ENCODE data around the gene SERPINE1. TPM values are rescaled to one million over a fixed set of nuclear protein-coding genes. Genes with fewer than 3 reads are reported as not detected.

Gene SERPINE1
- total and polyA plus RNA-seq, 2 of the 13 experiments (the other 11 are each of a cell fraction or from before 2014, with no cell fraction given): 21.2 to 1,576 TPM

GRCh38 chr7:101154693-101155102 lies 27.8 kb downstream of the SERPINE1 start (continued):
- TF ChIP-seq, protein P1, sequence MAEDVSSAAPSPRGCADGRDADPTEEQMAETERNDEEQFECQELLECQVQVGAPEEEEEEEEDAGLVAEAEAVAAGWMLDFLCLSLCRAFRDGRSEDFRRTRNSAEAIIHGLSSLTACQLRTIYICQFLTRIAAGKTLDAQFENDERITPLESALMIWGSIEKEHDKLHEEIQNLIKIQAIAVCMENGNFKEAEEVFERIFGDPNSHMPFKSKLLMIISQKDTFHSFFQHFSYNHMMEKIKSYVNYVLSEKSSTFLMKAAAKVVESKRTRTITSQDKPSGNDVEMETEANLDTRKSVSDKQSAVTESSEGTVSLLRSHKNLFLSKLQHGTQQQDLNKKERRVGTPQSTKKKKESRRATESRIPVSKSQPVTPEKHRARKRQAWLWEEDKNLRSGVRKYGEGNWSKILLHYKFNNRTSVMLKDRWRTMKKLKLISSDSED (CRISPR knock-in tag; IDR thresholded peaks at IDR 0.05): no peak
- TF ChIP-seq ZNF841 (CRISPR knock-in tag; IDR thresholded peaks at IDR 0.05; ENCODE audit: borderline replicate concordance) (no peak), KAT8 (CRISPR knock-in tag; IDR thresholded peaks at IDR 0.05) (no peak), FUBP1 (CRISPR knock-in tag; IDR thresholded peaks at IDR 0.05; ENCODE audit: borderline replicate concordance) (no peak), ATF2 (CRISPR knock-in tag; IDR thresholded peaks at IDR 0.05) (no peak), GABPB1 (CRISPR knock-in tag; IDR thresholded peaks at IDR 0.05) (peak; percentile 42; the same call in 1 of the 2 replicates), RBM22 (optimal IDR thresholded peaks at IDR 0.05; ENCODE audit: low read length) (no peak), SYNCRIP (IDR thresholded peaks at IDR 0.05; ENCODE audit: insufficient read depth, low read depth, low read length) (no peak), STAG1 (CRISPR knock-in tag; IDR thresholded peaks at IDR 0.05) (no peak), GABPA (IDR thresholded peaks at IDR 0.05; ENCODE audit: low read depth, low read length) (no peak), GABPA (CRISPR knock-in tag; IDR thresholded peaks at IDR 0.05; ENCODE audit: low read depth) (no peak), ZFP82 (CRISPR knock-in tag; IDR thresholded peaks at IDR 0.05; ENCODE audit: borderline replicate concordance) (no peak), FOXP1 (IDR thresholded peaks at IDR 0.05) (no peak), FOXP1 (CRISPR knock-in tag; IDR thresholded peaks at IDR 0.05) (no peak)
- TF ChIP-seq, protein P2, sequence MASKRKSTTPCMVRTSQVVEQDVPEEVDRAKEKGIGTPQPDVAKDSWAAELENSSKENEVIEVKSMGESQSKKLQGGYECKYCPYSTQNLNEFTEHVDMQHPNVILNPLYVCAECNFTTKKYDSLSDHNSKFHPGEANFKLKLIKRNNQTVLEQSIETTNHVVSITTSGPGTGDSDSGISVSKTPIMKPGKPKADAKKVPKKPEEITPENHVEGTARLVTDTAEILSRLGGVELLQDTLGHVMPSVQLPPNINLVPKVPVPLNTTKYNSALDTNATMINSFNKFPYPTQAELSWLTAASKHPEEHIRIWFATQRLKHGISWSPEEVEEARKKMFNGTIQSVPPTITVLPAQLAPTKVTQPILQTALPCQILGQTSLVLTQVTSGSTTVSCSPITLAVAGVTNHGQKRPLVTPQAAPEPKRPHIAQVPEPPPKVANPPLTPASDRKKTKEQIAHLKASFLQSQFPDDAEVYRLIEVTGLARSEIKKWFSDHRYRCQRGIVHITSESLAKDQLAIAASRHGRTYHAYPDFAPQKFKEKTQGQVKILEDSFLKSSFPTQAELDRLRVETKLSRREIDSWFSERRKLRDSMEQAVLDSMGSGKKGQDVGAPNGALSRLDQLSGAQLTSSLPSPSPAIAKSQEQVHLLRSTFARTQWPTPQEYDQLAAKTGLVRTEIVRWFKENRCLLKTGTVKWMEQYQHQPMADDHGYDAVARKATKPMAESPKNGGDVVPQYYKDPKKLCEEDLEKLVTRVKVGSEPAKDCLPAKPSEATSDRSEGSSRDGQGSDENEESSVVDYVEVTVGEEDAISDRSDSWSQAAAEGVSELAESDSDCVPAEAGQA (IDR thresholded peaks at IDR 0.05; ENCODE audit: low read depth): no peak
- TF ChIP-seq, protein P2 (CRISPR knock-in tag; IDR thresholded peaks at IDR 0.05; ENCODE audit: borderline replicate concordance): no peak
- TF ChIP-seq, protein P3, sequence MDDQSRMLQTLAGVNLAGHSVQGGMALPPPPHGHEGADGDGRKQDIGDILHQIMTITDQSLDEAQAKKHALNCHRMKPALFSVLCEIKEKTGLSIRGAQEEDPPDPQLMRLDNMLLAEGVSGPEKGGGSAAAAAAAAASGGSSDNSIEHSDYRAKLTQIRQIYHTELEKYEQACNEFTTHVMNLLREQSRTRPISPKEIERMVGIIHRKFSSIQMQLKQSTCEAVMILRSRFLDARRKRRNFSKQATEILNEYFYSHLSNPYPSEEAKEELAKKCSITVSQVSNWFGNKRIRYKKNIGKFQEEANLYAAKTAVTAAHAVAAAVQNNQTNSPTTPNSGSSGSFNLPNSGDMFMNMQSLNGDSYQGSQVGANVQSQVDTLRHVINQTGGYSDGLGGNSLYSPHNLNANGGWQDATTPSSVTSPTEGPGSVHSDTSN (CRISPR knock-in tag; IDR thresholded peaks at IDR 0.05; ENCODE audit: borderline replicate concordance): no peak

Measured in HepG2 (cell line).